KMS-11 (cell line): ENCODE measurements around the gene MRO.
"Not testable (repeated sequence)": the region's sequence is repeated elsewhere in the genome, so short reads cannot be mapped to it uniquely, and the experiment has no call there.

Source experiments
- H2AFZ ChIP-seq: fragments of 200-600 bp; sonication (generic); 2 replicates; pipeline ENCODE4 v1.6.1; 2016; ENCODE audit warnings: antibody characterized with exemption, mixed run types, low read depth
- H3K27ac ChIP-seq: fragments of 200-600 bp; sonication (generic); 2 replicates; pipeline ENCODE4 v1.6.1; 2016; ENCODE audit warnings: mild to moderate bottlenecking, mixed run types
- H3K27me3 ChIP-seq: fragments of 200-600 bp; sonication (generic); 2 replicates; pipeline ENCODE4 v1.6.1; 2017; ENCODE audit warnings: mild to moderate bottlenecking, low read depth, mixed run types, moderate library complexity; ENCODE audit not compliant: insufficient read depth
- H3K36me3 ChIP-seq: fragments of 200-600 bp; sonication (generic); 2 replicates; pipeline ENCODE4 v1.6.1; 2017; ENCODE audit warnings: mild to moderate bottlenecking, mixed run types; ENCODE audit not compliant: insufficient read depth
- H3K4me1 ChIP-seq: fragments of 200-600 bp; sonication (generic); 2 replicates; pipeline ENCODE4 v1.6.1; 2016; ENCODE audit warnings: mild to moderate bottlenecking, low read depth, mixed run types; ENCODE audit not compliant: poor library complexity, severe bottlenecking
- H3K4me2 ChIP-seq: fragments of 200-600 bp; sonication (generic); 2 replicates; pipeline ENCODE4 v1.7.0; 2016; ENCODE audit warnings: mild to moderate bottlenecking, mixed run types
- H3K4me3 ChIP-seq: fragments of 200-600 bp; sonication (generic); IDR thresholded peaks from 2 replicates; pipeline ENCODE4 v1.6.1; 2017; ENCODE audit warnings: low read depth, low read length, mixed read lengths; ENCODE audit not compliant: insufficient read depth
- H3K79me2 ChIP-seq: fragments of 200-600 bp; sonication (generic); 2 replicates; pipeline ENCODE4 v1.6.1; 2016; ENCODE audit warnings: low read depth, mixed run types; ENCODE audit not compliant: insufficient read depth
- H3K9ac ChIP-seq: fragments of 200-600 bp; sonication (generic); 2 replicates; pipeline ENCODE4 v1.6.1; 2016; ENCODE audit warnings: mild to moderate bottlenecking, mixed run types
- H4K20me1 ChIP-seq: fragments of 200-600 bp; sonication (generic); 2 replicates; pipeline ENCODE4 v1.6.1; 2016; ENCODE audit warnings: mild to moderate bottlenecking, mixed run types; ENCODE audit not compliant: insufficient read depth
- CTCF ChIP-seq: fragments of 200-600 bp; sonication (generic); conservative IDR thresholded peaks from 2 replicates; pipeline ENCODE4 v1.6.1; 2017; ENCODE audit warnings: low read depth, mild to moderate bottlenecking, antibody characterized with exemption, low read length, moderate library complexity, mixed read lengths

The MRO gene

GRCh38 chr18:50788284-50788683 lies 31.5 kb downstream of the MRO start:
- H2AFZ ChIP-seq, result no peak overlapping the region
- H4K20me1 ChIP-seq, result no peaks in the 10 kb centered on the region
- H3K36me3 ChIP-seq, result no peaks in the 10 kb centered on the region
- TF ChIP-seq CTCF, result no peak
- no peak overlapping the region for H3K9ac ChIP-seq
- H3K4me1 ChIP-seq, result no peaks in the 10 kb centered on the region
- H3K27ac ChIP-seq, result no peak overlapping the region
- H3K4me2 ChIP-seq, result no peak overlapping the region
- no peaks in the 10 kb centered on the region for H3K79me2 ChIP-seq
- H3K4me3 ChIP-seq, result no peak overlapping the region
- H3K27me3 ChIP-seq, result no peaks in the 10 kb centered on the region

GRCh38 chr18:50786864-50787263 lies 33.0 kb downstream of the MRO start:
- no peak overlapping the region for H3K27ac ChIP-seq
- H3K36me3 ChIP-seq, result no peaks in the 10 kb centered on the region
- no peak overlapping the region for H3K9ac ChIP-seq
- no peak overlapping the region for H3K4me3 ChIP-seq
- H3K4me2 ChIP-seq, result no peak overlapping the region
- no peak overlapping the region for H2AFZ ChIP-seq
- H3K79me2 ChIP-seq, result no peaks in the 10 kb centered on the region
- no peak for TF ChIP-seq CTCF
- no peaks in the 10 kb centered on the region for H3K4me1 ChIP-seq
- no peaks in the 10 kb centered on the region for H3K27me3 ChIP-seq
- H4K20me1 ChIP-seq, result no peaks in the 10 kb centered on the region

- Histone ChIP-seq H3K4me3 (no peak overlapping the region), H4K20me1 (no peaks in the 10 kb centered on the region), H3K79me2 (no peaks in the 10 kb centered on the region), H3K9ac (no peak overlapping the region), H3K27ac (no peak overlapping the region), H3K36me3 (no peaks in the 10 kb centered on the region), H3K27me3 (no peaks in the 10 kb centered on the region), H2AFZ (no peak overlapping the region), H3K4me2 (no peak overlapping the region), H3K4me1 (no peaks in the 10 kb centered on the region)
- no peak for TF ChIP-seq CTCF
Observed at GRCh38 chr18:50783553-50783952, 36.3 kb downstream of the MRO start.

GRCh38 chr18:50779021-50779420 lies 40.8 kb downstream of the MRO start:
- H3K4me3 ChIP-seq, H3K79me2 ChIP-seq, H3K36me3 ChIP-seq, H3K27me3 ChIP-seq, H3K9ac ChIP-seq, H3K4me1 ChIP-seq, H4K20me1 ChIP-seq, H3K27ac ChIP-seq, H2AFZ ChIP-seq, H3K4me2 ChIP-seq: not testable (repeated sequence)

GRCh38 chr18:50776383-50776782 lies 43.4 kb downstream of the MRO start:
- TF ChIP-seq CTCF, result no peak
- Histone ChIP-seq H3K4me3 (no peak overlapping the region), H3K27me3 (no peaks in the 10 kb centered on the region), H3K27ac (no peak overlapping the region), H3K79me2 (no peaks in the 10 kb centered on the region), H3K36me3 (no peaks in the 10 kb centered on the region), H2AFZ (no peak overlapping the region), H3K9ac (no peak overlapping the region), H4K20me1 (no peaks in the 10 kb centered on the region), H3K4me2 (no peak overlapping the region), H3K4me1 (no peaks in the 10 kb centered on the region)
